GM18861 (cell line): ENCODE measurements around the gene TRIM71.
"Not testable (repeated sequence)": the region's sequence is repeated elsewhere in the genome, so short reads cannot be mapped to it uniquely, and the experiment has no call there.

Experiments used
- ATAC-seq: cut with Tn5 transposase; IDR thresholded peaks from one replicate; pipeline ENCODE4 v1.9.1; 2021; ENCODE audit not compliant: unreplicated experiment

TRIM71 gene

GRCh38 chr3:32922078-32922477 is 104.3 kb downstream of the TRIM71 start:
- no peak for ATAC-seq

- no peak for ATAC-seq
Measured at GRCh38 chr3:32930161-32930560, 112.4 kb downstream of the TRIM71 start.

- not testable (repeated sequence) for ATAC-seq
Measured at GRCh38 chr3:32931273-32931672, 113.5 kb downstream of the TRIM71 start.

- no peak for ATAC-seq
Measured at GRCh38 chr3:32934150-32934742, 116.4 kb downstream of the TRIM71 start.

- no peak for ATAC-seq
Measured at GRCh38 chr3:32937331-32937730, 119.5 kb downstream of the TRIM71 start.

- not testable (repeated sequence) for ATAC-seq
Measured at GRCh38 chr3:32939531-32940284, 121.9 kb downstream of the TRIM71 start.

GRCh38 chr3:32940726-32941125 is 122.9 kb downstream of the TRIM71 start:
- ATAC-seq, result no peak

- ATAC-seq, result no peak
Measured at GRCh38 chr3:32945136-32945535, 127.3 kb downstream of the TRIM71 start.

GRCh38 chr3:32945598-32945997 is 127.8 kb downstream of the TRIM71 start:
- ATAC-seq, result not testable (repeated sequence)

- ATAC-seq, result peak; percentile 13
Measured at GRCh38 chr3:32946973-32947788, 129.4 kb downstream of the TRIM71 start.
